GM23248 (cell line): ENCODE results near the gene ZNF230.

Experiments used
- EZH2 ChIP-seq: fragments of 200-600 bp; sonication (generic); IDR thresholded peaks from 2 replicates; pipeline ENCODE4 v1.6.1; 2018; ENCODE audit warnings: antibody characterized with exemption, mild to moderate bottlenecking; ENCODE audit not compliant: insufficient read depth, poor library complexity, severe bottlenecking
- EZH2phosphoT487 ChIP-seq: fragments of 200-600 bp; sonication (generic); IDR thresholded peaks from 2 replicates; pipeline ENCODE4 v1.6.1; 2018; ENCODE audit warnings: antibody characterized with exemption, moderate library complexity, mild to moderate bottlenecking, low read depth; ENCODE audit not compliant: insufficient read depth

DNA sequence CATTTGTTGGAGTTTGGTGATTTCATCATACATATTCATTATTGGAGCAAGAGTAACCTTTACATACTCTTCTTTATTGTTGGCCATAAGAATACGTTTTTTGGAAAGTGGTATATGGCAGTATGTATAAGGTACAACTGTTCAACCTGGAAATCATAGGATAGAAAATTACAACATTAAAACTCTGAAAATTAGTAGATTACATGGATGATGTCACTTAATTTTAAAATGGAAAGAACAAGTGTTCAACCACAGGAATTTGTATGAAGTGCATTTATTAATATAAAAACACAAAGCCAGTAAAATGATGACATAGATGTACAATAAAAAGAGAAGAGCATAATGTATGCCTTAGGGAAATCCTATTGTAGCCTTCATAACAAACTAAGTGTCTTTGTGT is 26.0 kb upstream of the ZNF230 start:
- TF ChIP-seq EZH2: no peak
- no peak for TF ChIP-seq EZH2phosphoT487
